ENCODE results near the gene NLGN4Y. TPM values are rescaled to one million over a fixed set of nuclear protein-coding genes. Genes with fewer than 3 reads are reported as not detected.

The NLGN4Y gene
- total and polyA plus RNA-seq, 2 of the 13 experiments (the other 11 are each of a cell fraction or from before 2014, with no cell fraction given), result 6.0 to 16.5 TPM

DNA sequence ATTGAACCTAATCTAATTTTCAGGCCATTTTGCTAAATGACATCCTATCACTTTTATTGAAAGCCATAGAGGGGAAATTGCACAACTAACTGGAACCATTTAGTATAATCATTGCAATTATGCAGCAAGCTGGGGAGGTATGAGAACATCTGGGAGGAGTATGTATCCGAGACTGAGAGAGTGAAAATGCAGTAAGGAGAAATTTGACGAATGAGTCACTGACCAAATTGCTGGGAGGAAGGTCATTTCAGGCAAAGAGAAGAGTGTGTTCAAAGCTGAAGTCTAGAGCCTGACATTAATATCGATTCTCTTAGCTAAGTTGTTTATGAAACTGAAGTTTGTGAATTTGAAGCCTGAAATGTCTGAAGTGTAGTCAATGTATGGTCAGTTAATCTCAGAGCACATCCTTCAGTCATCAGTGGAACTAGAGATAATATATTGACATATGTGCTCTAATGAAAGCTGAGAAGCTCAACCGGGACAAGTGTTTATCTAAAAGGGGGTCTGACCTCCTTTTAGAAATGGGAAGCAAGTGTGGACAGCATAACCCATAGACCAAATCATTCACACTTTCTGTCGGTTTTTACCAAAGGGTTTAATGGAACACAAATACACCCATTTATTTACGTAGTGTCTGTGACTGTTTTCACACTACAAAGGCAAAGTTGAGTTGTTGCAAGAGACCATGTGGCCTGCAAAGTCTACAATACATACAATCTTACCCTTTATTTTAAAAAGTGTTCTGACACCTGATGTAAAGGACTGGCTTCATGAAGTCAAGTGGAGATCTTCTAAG is 120.0 kb downstream of the NLGN4Y start (continued):
- peak; percentile 56; the same call in 1 of the 2 replicates for TF ChIP-seq ZNF609 (CRISPR knock-in tag; IDR thresholded peaks at IDR 0.05; ENCODE audit: borderline replicate concordance)
- TF ChIP-seq SCMH1 (CRISPR knock-in tag; IDR thresholded peaks at IDR 0.05; ENCODE audit: borderline replicate concordance), result no peak
- TF ChIP-seq ZNF503 (CRISPR knock-in tag; IDR thresholded peaks at IDR 0.05), result no peak
- TF ChIP-seq ZMAT3 (CRISPR knock-in tag; conservative IDR thresholded peaks at IDR 0.05), result no peak
- TF ChIP-seq ZNF547 (CRISPR knock-in tag; IDR thresholded peaks at IDR 0.05), result no peak
- TF ChIP-seq ARNT (IDR thresholded peaks at IDR 0.05), result no peak
- peak; percentile 26; the same call in 1 of the 2 replicates for TF ChIP-seq TBX2 (CRISPR knock-in tag; IDR thresholded peaks at IDR 0.05; ENCODE audit: borderline replicate concordance)
- TF ChIP-seq IRF9 (CRISPR knock-in tag; IDR thresholded peaks at IDR 0.05; ENCODE audit: borderline replicate concordance), result no peak
- TF ChIP-seq TCF7 (IDR thresholded peaks at IDR 0.05; ENCODE audit: low read depth), result peak; percentile 69; the same call in 1 of the 2 replicates

All from HepG2 (cell line).